Right hindlimb (tissue), 1 donor: Measurements from ENCODE around the gene G6PC2.
"Not testable (repeated sequence)": the region's sequence is repeated elsewhere in the genome, so short reads cannot be mapped to it uniquely, and the experiment has no call there.

Experiments
- DNase-seq: peaks from one replicate; pipeline ENCODE4 v3.0.0-alpha.2; 2018

Gene G6PC2

GRCh38 chr2:168901003-168901402 is at the start of gene G6PC2:
TSS of gene G6PC2 (plus strand) at chr2:168901291. CDS start at chr2:168901332, 41 bp downstream.
- no peak for DNase-seq

GRCh38 chr2:168851674-168852320 is 49.3 kb upstream of the G6PC2 start:
- no peak for DNase-seq

- no peak for DNase-seq
Measured at GRCh38 chr2:168852481-168852880, 48.6 kb upstream of the G6PC2 start.

GRCh38 chr2:168853471-168853870 is 47.6 kb upstream of the G6PC2 start:
- DNase-seq, result no peak

GRCh38 chr2:168854651-168855050 is 46.4 kb upstream of the G6PC2 start:
- no peak for DNase-seq

GRCh38 chr2:168855601-168856000 is 45.5 kb upstream of the G6PC2 start:
- DNase-seq, result no peak

- DNase-seq, result no peak
Measured at GRCh38 chr2:168858146-168858545, 42.9 kb upstream of the G6PC2 start.

GRCh38 chr2:168867164-168867563 is 33.9 kb upstream of the G6PC2 start:
- DNase-seq, result not testable (repeated sequence)

GRCh38 chr2:168870369-168870768 is 30.7 kb upstream of the G6PC2 start:
- not testable (repeated sequence) for DNase-seq

- DNase-seq, result not testable (repeated sequence)
Measured at GRCh38 chr2:168870824-168871223, 30.3 kb upstream of the G6PC2 start.

- no peak for DNase-seq
Measured at GRCh38 chr2:168874368-168875054, 26.6 kb upstream of the G6PC2 start.

- not testable (repeated sequence) for DNase-seq
Measured at GRCh38 chr2:168882163-168882562, 18.9 kb upstream of the G6PC2 start.

GRCh38 chr2:168884975-168885374 is 16.1 kb upstream of the G6PC2 start:
- no peak for DNase-seq

- DNase-seq, result no peak
Measured at GRCh38 chr2:168889635-168890005, 11.5 kb upstream of the G6PC2 start.

- peak; percentile 94 for DNase-seq
Measured at GRCh38 chr2:168890006-168890782, 10.9 kb upstream of the G6PC2 start, which contains the start of gene SPC25. TSS of gene SPC25 (minus strand) at chr2:168890430. CDS start at chr2:168889519, 911 bp downstream.

- no peak for DNase-seq
Measured at GRCh38 chr2:168892327-168892726, 8.8 kb upstream of the G6PC2 start.

- no peak for DNase-seq
Measured at GRCh38 chr2:168894101-168894500, 7.0 kb upstream of the G6PC2 start.

GRCh38 chr2:168894720-168895119 is 6.4 kb upstream of the G6PC2 start:
- DNase-seq, result no peak

GRCh38 chr2:168895771-168896170 is 5.3 kb upstream of the G6PC2 start:
- DNase-seq, result no peak

GRCh38 chr2:168896783-168897182 is 4.3 kb upstream of the G6PC2 start:
- DNase-seq, result no peak

- no peak for DNase-seq
Measured at GRCh38 chr2:168897449-168897848, 3.6 kb upstream of the G6PC2 start.

- DNase-seq, result no peak
Measured at GRCh38 chr2:168903888-168904287, 2.8 kb downstream of the G6PC2 start.

GRCh38 chr2:168904358-168904757 is 3.3 kb downstream of the G6PC2 start:
- no peak for DNase-seq
